ENCODE measurements around the gene CKMT2.
"Not testable (repeated sequence)": the region's sequence is repeated elsewhere in the genome, so short reads cannot be mapped to it uniquely, and the experiment has no call there.

CKMT2 gene

GRCh38 chr5:81290146-81290545 lies 57.0 kb downstream of the CKMT2 start:
- DNase-seq (ENCODE audit: low read depth, low spot score) = peak; percentile 55
- H3K4me3 ChIP-seq (ENCODE audit: low read length) = no peak overlapping the region

DNA sequence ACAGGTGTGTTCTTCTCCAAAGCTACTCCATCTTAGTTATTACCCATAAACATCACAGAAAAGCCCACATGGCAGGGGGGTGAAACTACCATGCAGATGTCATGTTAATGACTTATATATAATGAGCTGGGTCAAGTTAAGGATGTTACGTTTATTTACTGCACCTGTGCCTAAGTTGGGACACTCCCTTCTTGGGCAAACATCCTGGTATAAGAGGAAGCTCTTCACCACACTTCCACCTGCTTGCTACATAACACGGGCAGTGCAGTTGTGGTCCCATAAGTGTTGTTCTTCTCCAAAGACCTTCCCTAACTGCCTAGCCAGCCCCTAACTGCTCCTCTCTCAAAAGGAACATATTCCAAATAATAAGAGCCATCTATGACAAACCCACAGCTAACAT lies 59.0 kb downstream of the CKMT2 start:
- DNase-seq (ENCODE audit: low read depth, low spot score) = no peak
- H3K4me3 ChIP-seq (ENCODE audit: low read length) = no peak overlapping the region

DNA sequence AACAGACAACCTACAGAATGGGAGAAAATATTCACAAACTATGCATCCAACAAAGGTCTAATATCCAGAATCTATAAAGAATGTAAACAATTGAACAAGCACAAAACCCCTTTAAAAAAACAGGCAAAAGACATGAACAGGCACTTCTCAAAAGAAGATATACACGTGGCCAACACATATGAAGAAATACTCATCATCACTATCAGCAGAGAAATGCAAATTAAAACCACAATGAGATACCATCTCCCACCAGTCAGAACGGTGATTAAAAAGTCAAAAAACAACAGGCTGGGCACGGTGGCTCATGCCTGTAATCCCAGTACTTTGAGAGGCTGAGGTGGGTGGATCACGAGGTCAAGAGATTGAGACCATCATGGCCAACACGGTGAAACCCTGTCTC lies 60.9 kb downstream of the CKMT2 start:
- H3K4me3 ChIP-seq (ENCODE audit: low read length); DNase-seq (ENCODE audit: low read depth, low spot score): not testable (repeated sequence)

- H3K4me3 ChIP-seq (ENCODE audit: low read length) = no peak overlapping the region
- no peak for DNase-seq (ENCODE audit: low read depth, low spot score)
Observed at GRCh38 chr5:81297531-81297930, 64.4 kb downstream of the CKMT2 start.

GRCh38 chr5:81300921-81301270 lies 67.8 kb downstream of the CKMT2 start:
- DNase-seq (ENCODE audit: low read depth, low spot score) = no peak
- H3K4me3 ChIP-seq (ENCODE audit: low read length) = peak overlapping the region; percentile 81

- H3K4me3 ChIP-seq (ENCODE audit: low read length) = peak within 1 kb of the TSS; percentile 81
- DNase-seq (ENCODE audit: low read depth, low spot score) = peak; percentile 94
Observed at GRCh38 chr5:81301271-81302015, 68.3 kb downstream of the CKMT2 start, which contains the start of gene ZCCHC9. Gene ZCCHC9, plus strand, starts transcription at chr5:81301587. Its CDS starts 3,171 bp downstream, at chr5:81304758.

- peak overlapping the region; percentile 81 for H3K4me3 ChIP-seq (ENCODE audit: low read length)
- no peak for DNase-seq (ENCODE audit: low read depth, low spot score)
Observed at GRCh38 chr5:81302596-81302995, 69.5 kb downstream of the CKMT2 start.

GRCh38 chr5:81303563-81303962 lies 70.4 kb downstream of the CKMT2 start:
- no peak overlapping the region for H3K4me3 ChIP-seq (ENCODE audit: low read length)
- no peak for DNase-seq (ENCODE audit: low read depth, low spot score)

DNA sequence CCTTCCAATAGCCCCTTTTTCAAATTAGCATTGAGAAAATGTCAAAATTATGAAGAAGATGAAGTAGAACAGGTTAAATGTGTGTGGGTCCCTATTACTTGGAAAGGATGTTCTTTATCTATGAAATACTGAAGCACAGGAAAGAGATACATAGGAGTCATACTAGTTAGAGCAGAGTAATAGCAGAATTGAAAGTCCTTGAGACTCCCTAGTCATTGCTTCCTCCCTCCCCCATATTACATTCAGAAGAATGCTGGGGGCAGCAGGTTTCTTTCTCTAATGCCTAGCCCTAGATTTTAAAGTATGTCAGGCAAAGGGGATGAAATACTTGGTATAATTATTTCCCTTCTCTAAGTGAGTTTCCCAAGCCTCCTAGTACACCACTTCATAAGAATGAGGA lies 72.7 kb downstream of the CKMT2 start:
- DNase-seq (ENCODE audit: low read depth, low spot score) = no peak
- H3K4me3 ChIP-seq (ENCODE audit: low read length) = no peak overlapping the region

- no peak for DNase-seq (ENCODE audit: low read depth, low spot score)
- no peak overlapping the region for H3K4me3 ChIP-seq (ENCODE audit: low read length)
Observed at GRCh38 chr5:81308836-81309235, 75.7 kb downstream of the CKMT2 start.

- no peak for DNase-seq (ENCODE audit: low read depth, low spot score)
- H3K4me3 ChIP-seq (ENCODE audit: low read length) = no peak overlapping the region
Observed at GRCh38 chr5:81310402-81311063, 77.4 kb downstream of the CKMT2 start.

GRCh38 chr5:81313278-81313677 lies 80.2 kb downstream of the CKMT2 start:
- DNase-seq (ENCODE audit: low read depth, low spot score) = no peak
- no peak overlapping the region for H3K4me3 ChIP-seq (ENCODE audit: low read length)

DNA sequence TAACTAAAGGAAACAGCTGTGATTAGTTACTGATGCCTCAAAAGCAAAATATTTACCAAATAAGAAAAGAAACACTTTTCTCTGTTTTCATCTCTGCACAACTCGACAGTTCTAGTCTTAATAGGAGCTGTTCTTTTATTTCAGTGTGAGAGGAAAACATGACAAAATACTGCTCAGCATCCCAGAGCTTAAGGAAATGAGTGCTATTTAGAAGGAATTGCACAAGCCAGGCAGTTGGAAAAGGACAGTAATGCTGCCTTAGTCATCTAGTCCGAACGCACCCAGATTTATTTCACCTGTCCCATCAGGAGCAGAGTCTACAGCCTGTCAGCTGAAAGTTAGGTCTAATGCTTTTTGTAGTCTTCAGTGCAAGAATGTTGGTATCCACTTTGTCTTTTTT lies 80.6 kb downstream of the CKMT2 start:
- H3K4me3 ChIP-seq (ENCODE audit: low read length) = no peak overlapping the region
- DNase-seq (ENCODE audit: low read depth, low spot score) = no peak

- no peak for DNase-seq (ENCODE audit: low read depth, low spot score)
- no peak overlapping the region for H3K4me3 ChIP-seq (ENCODE audit: low read length)
Observed at GRCh38 chr5:81314581-81314980, 81.5 kb downstream of the CKMT2 start.

GRCh38 chr5:81315336-81315735 lies 82.2 kb downstream of the CKMT2 start:
- no peak for DNase-seq (ENCODE audit: low read depth, low spot score)
- no peak overlapping the region for H3K4me3 ChIP-seq (ENCODE audit: low read length)

DNA sequence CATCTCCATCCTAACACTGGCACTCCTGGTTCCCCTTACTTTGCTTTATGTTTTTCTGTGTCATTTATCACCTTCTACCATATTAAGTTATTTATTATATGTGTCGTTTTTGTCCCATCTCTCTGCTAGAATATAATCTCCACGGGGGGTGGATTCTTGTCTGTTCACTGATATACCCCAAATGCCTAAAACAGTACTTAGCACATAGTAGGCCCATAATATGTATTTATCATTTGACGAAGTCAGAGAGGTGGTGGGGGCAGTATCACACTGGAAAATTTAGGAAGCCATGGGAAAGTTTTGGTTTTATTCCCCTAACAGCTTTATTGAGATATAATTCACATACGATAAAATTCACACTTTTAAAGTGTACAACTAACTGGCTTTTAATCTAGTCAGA lies 82.7 kb downstream of the CKMT2 start:
- DNase-seq (ENCODE audit: low read depth, low spot score) = no peak
- H3K4me3 ChIP-seq (ENCODE audit: low read length) = no peak overlapping the region
